ENCODE measurements around the gene FBXL16. TPM values are rescaled to one million over a fixed set of nuclear protein-coding genes. Genes with fewer than 3 reads are reported as not detected.

Gene FBXL16
- total RNA-seq, 1 experiment from 2014 or later: 1.3 TPM

DNA sequence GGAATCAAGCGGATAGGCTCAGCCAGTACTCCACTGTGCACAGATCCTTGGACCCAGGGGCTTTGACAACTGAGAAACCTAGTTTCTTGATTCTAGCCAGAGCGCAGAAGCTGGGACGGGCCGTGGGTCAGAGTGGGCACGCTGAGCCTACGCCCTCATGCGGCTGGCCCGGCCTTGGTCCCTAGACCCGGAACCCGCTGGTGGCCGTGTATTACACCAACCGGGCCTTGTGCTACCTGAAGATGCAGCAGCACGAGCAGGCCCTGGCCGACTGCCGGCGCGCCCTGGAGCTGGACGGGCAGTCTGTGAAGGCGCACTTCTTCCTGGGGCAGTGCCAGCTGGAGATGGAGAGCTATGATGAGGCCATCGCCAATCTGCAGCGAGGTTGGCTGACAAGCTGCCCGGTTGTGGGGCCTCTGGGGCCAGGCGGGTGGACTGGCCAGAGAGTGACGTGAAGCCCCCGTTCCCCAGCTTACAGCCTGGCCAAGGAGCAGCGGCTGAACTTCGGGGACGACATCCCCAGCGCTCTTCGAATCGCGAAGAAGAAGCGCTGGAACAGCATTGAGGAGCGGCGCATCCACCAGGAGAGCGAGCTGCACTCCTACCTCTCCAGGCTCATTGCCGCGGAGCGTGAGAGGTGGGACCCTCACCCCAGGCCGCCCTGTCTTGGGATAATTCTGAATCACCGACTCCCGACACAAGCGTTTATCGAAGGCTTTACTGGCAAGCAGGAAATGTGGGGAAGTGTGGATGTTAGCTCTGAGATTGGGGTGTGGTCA, 24.4 kb downstream of the FBXL16 start:
- TF ChIP-seq, protein P1, sequence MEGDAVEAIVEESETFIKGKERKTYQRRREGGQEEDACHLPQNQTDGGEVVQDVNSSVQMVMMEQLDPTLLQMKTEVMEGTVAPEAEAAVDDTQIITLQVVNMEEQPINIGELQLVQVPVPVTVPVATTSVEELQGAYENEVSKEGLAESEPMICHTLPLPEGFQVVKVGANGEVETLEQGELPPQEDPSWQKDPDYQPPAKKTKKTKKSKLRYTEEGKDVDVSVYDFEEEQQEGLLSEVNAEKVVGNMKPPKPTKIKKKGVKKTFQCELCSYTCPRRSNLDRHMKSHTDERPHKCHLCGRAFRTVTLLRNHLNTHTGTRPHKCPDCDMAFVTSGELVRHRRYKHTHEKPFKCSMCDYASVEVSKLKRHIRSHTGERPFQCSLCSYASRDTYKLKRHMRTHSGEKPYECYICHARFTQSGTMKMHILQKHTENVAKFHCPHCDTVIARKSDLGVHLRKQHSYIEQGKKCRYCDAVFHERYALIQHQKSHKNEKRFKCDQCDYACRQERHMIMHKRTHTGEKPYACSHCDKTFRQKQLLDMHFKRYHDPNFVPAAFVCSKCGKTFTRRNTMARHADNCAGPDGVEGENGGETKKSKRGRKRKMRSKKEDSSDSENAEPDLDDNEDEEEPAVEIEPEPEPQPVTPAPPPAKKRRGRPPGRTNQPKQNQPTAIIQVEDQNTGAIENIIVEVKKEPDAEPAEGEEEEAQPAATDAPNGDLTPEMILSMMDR (IDR thresholded peaks at IDR 0.05; ENCODE audit: unreplicated experiment): no peak
- CTCF ChIA-PET: interaction anchor here (1.2 kb wide), 1 partner anchor 9 kb away, joined by 3 read pairs; the partner anchor contains the start of gene WDR24
- H3K9me3 Mint-ChIP-seq (ENCODE audit: low read depth, unreplicated experiment): no peaks in the 10 kb centered on the region
- H3K27me3 Mint-ChIP-seq (ENCODE audit: unreplicated experiment): no peaks in the 10 kb centered on the region
- intact Hi-C loops (cut with micrococcal nuclease; ENCODE audit: unreplicated experiment): no loop called here
- peak overlapping the region; percentile 94 for H3K4me3 Mint-ChIP-seq (ENCODE audit: low read depth, unreplicated experiment)
- H3K4me1 Mint-ChIP-seq (ENCODE audit: low read depth, unreplicated experiment): peaks cover 22% of the 10 kb centered on the region
- peak; percentile 62 for DNase-seq
- H3K36me3 Mint-ChIP-seq (ENCODE audit: insufficient read depth, unreplicated experiment): peaks cover 85% of the 10 kb centered on the region
- H3K27ac Mint-ChIP-seq (ENCODE audit: unreplicated experiment): peak overlapping the region; percentile 89
- BruUV-seq (replicated peaks): no TSS peak

DNA sequence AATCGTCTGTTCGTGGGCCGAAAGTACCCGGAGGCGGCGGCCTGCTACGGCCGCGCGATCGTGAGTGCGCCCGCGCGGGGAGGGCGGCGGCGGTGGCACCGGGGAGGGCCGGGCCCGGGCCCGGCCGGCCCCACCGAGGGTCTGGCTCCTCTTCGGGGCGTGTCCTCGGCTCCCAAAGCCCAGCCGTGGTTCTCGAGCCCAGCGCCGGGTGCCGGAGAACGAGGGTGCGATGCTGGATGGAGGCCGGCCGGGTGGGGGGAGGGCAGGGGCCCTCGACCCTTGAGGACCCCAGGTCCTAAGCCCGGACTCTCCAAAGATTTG, 25.0 kb downstream of the FBXL16 start:
- peak overlapping the region; percentile 94 for H3K4me3 Mint-ChIP-seq (ENCODE audit: low read depth, unreplicated experiment)
- CTCF ChIA-PET: interaction anchor here (0.7 to 1.2 kb wide), 3 partner anchors 9 to 306 kb away, joined by 3 read pairs; partner anchors contain the start of genes CIAO3 and WDR24
- TF ChIP-seq, protein P1 (IDR thresholded peaks at IDR 0.05; ENCODE audit: unreplicated experiment): no peak
- H3K27me3 Mint-ChIP-seq (ENCODE audit: unreplicated experiment): no peaks in the 10 kb centered on the region
- no peak for DNase-seq
- no TSS peak for BruUV-seq (replicated peaks)
- peaks cover 22% of the 10 kb centered on the region for H3K4me1 Mint-ChIP-seq (ENCODE audit: low read depth, unreplicated experiment)
- intact Hi-C loops (cut with micrococcal nuclease; ENCODE audit: unreplicated experiment): no loop called here
- peaks cover 79% of the 10 kb centered on the region for H3K36me3 Mint-ChIP-seq (ENCODE audit: insufficient read depth, unreplicated experiment)
- H3K27ac Mint-ChIP-seq (ENCODE audit: unreplicated experiment): peak overlapping the region; percentile 89
- no peaks in the 10 kb centered on the region for H3K9me3 Mint-ChIP-seq (ENCODE audit: low read depth, unreplicated experiment)

DNA sequence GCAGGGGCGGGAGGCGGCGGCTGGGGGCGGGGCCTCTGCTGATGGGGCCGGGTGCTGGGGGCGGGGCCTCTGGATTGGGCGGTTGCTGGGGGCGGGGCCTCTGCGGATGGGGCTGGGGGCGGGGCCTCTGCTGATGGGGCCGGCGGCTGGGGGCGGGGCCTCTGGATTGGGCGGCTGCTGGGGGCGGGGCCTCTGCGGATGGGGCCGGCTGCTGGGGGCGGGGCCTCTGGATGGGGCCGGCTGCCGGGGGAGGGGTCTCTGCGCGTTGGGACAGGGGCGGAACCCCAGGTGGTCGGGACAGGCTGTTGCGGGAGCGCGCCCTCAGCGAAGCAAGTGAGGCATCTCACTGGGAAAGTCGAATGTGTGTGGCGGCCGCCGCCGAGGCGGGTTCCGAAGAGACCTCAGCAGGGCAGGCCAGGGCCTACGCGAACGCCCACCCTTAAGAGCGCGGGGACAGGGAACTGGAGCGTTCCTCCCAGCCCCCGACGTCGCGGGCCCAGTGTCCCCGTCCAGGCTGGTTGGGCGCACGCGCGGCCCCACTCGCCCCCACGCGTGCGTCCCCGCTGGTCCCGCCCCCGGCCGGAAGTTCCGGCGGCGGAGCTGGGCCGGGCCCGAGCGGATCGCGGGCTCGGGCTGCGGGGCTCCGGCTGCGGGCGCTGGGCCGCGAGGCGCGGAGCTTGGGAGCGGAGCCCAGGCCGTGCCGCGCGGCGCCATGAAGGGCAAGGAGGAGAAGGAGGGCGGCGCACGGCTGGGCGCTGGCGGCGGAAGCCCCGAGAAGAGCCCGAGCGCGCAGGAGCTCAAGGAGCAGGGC, 25.6 kb downstream of the FBXL16 start, which contains the start of gene STUB1:
TSS of gene STUB1 (plus strand) at position 597 of the 811 bp plus-strand sequence. CDS start at position 713, 116 bp downstream.
- CTCF ChIA-PET: interaction anchor here (0.7 to 1.2 kb wide), 4 partner anchors 10 to 307 kb away, joined by 3 read pairs; partner anchors contain the start of genes CIAO3 and WDR24
- TF ChIP-seq, protein P1 (IDR thresholded peaks at IDR 0.05; ENCODE audit: unreplicated experiment): no peak
- no TSS peak for BruUV-seq (replicated peaks)
- intact Hi-C loops (cut with micrococcal nuclease; ENCODE audit: unreplicated experiment): no loop called here
- no peaks in the 10 kb centered on the region for H3K9me3 Mint-ChIP-seq (ENCODE audit: low read depth, unreplicated experiment)
- peaks cover 22% of the 10 kb centered on the region for H3K4me1 Mint-ChIP-seq (ENCODE audit: low read depth, unreplicated experiment)
- DNase-seq: peak; percentile 93
- H3K27ac Mint-ChIP-seq (ENCODE audit: unreplicated experiment): peak within 1 kb of the TSS; percentile 89
- peak within 1 kb of the TSS; percentile 94 for H3K4me3 Mint-ChIP-seq (ENCODE audit: low read depth, unreplicated experiment)
- no peaks in the 10 kb centered on the region for H3K27me3 Mint-ChIP-seq (ENCODE audit: unreplicated experiment)
- H3K36me3 Mint-ChIP-seq (ENCODE audit: insufficient read depth, unreplicated experiment): peaks cover 78% of the 10 kb centered on the region

DNA sequence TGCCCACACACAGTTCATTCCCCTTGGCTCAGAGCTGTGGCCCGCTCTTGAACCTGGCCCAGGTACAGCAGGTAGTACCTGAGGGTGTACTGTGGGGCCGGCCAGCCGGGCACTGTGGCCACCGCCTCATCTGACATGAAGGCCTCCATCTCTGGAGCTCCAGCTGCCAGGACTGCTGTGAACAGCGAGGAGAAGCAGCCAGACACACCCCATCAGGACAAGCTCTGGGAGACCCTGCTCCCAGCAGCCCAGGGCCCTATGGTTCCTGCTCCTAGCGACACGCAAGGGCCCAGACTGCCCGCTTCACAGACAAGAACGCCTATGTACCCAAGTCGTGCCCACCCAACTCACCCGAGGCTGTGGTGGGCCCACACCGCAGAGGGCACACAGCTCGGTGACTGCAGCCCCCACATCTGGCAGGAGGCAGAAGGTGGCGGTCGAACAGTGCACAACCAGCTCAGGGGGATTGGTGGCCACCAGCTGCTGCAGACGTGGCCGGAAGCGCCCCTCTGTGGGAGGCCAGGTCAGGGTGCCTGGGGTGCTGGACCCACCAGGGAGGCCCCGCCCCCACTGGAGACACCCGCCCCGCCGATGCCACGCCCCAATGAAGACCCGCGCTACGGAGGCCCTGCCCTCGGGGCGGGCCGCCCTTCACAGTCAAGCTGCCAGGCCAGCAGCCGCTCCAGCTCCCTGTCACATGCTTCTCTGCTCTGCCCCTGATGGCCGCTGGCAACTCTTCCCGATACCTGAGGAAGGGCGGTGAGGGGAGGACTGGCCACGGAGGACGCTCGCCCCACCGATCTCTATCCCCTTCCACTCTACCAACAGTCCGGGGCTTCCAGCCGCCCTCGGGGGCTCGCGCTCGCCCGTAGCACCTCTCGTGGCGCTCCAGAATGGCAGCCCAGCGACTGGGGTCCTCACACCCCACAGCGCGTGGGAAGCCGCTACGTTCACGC, 26.5 kb downstream of the FBXL16 start:
- TF ChIP-seq, protein P1 (IDR thresholded peaks at IDR 0.05; ENCODE audit: unreplicated experiment): no peak
- no peak for DNase-seq
- H3K4me3 Mint-ChIP-seq (ENCODE audit: low read depth, unreplicated experiment): peak overlapping the region; percentile 94
- no peaks in the 10 kb centered on the region for H3K9me3 Mint-ChIP-seq (ENCODE audit: low read depth, unreplicated experiment)
- BruUV-seq (replicated peaks): no TSS peak
- intact Hi-C loops (cut with micrococcal nuclease; ENCODE audit: unreplicated experiment): no loop called here
- CTCF ChIA-PET: interaction anchor here (0.8 kb wide), 1 partner anchor 13 kb away, joined by 3 read pairs; no protein-coding TSS in a partner anchor
- no peaks in the 10 kb centered on the region for H3K27me3 Mint-ChIP-seq (ENCODE audit: unreplicated experiment)
- peaks cover 76% of the 10 kb centered on the region for H3K36me3 Mint-ChIP-seq (ENCODE audit: insufficient read depth, unreplicated experiment)
- H3K27ac Mint-ChIP-seq (ENCODE audit: unreplicated experiment): no peak overlapping the region
- H3K4me1 Mint-ChIP-seq (ENCODE audit: low read depth, unreplicated experiment): peaks cover 22% of the 10 kb centered on the region

Measured in Calu3 (cell line).